HCT116 (cell line): ENCODE results near the gene SH3PXD2A.

Experiments used
- CTCF ChIP-seq, 3 experiments: fragments of 200-600 bp in 1 of 3; sonication (generic) in 1 of 3; IDR thresholded peaks in 2 of 3; conservative IDR thresholded peaks in 1 of 3; 2 replicates each; pipeline ENCODE4 v1.5.1; 2012 to 2017; ENCODE audit warnings: low read depth in 2 of 3, low read length in 2 of 3, antibody characterized with exemption in 1 of 3, borderline replicate concordance in 1 of 3, control low read depth in 1 of 3, mild to moderate bottlenecking in 1 of 3, mixed read lengths in 1 of 3, mixed run types in 1 of 3, moderate library complexity in 1 of 3; ENCODE audit not compliant: insufficient read depth in 1 of 3
- EGR1 ChIP-seq: IDR thresholded peaks from 2 replicates; pipeline ENCODE4 v1.6.1; 2012; ENCODE audit warnings: low read depth
- EZH2 ChIP-seq: fragments of 200-600 bp; sonication (generic); IDR thresholded peaks from 2 replicates; pipeline ENCODE4 v1.6.1; 2017; ENCODE audit warnings: antibody characterized with exemption, mixed run types
- POLR2A ChIP-seq: IDR thresholded peaks from 2 replicates; pipeline ENCODE4 v1.7.0; 2011; ENCODE audit warnings: borderline replicate concordance; ENCODE audit not compliant: insufficient read depth, insufficient read length; ENCODE audit errors: extremely low read depth
- SP1 ChIP-seq: IDR thresholded peaks from 2 replicates; pipeline ENCODE4 v1.6.1; 2012; ENCODE audit warnings: low read depth
- ZFX ChIP-seq: fragments of 450-650 bp; IDR thresholded peaks from 2 replicates; pipeline ENCODE4 v1.6.1; 2017
- ZNF274 ChIP-seq: fragments of 200-500 bp; sonication (Bioruptor generic); IDR thresholded peaks from 2 replicates; pipeline ENCODE4 v1.6.1; 2014; ENCODE audit warnings: mild to moderate bottlenecking, low read depth, low read length, inconsistent platforms

DNA sequence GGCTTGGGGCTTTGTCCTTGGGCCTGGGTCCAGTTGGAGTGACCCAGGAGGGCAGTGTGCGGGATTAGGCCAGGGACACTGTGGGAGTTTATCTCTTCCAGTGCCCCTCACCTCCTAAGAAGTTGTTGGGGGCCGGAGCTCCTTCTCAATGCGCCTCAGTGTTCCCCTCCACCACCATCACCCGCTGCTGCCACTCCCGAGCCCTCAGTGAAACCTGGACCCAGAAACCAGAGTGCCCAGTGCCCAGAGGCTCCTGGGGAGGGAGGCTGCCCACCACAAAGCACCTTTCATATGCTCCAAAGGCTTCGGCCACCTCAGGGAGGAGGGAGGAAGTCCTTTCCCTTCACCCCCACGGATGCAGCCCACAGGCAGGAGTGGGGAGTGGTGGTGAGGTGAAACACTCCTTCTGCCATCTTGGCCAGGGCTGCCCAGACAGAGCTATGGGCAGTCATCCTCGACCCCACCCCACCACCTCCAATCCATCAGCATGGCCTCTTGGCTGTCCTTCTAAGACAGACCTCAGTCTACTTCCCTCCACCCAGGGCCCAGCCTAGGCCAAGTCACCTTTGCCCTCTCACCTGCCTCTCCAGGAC is 99.0 kb downstream of the SH3PXD2A start:
- TF ChIP-seq EGR1 (no peak), SP1 (no peak), ZNF274 (no peak), CTCF (IDR thresholded peaks at IDR 0.05 in 2 of 3, conservative IDR thresholded peaks at IDR 0.05 in 1 of 3; ENCODE audit: borderline replicate concordance in 1 of 3, insufficient read depth in 1 of 3, low read depth in 2 of 3, low read length in 2 of 3) (no peak), EZH2 (no peak), ZFX (no peak), POLR2A (no peak)
